IMR-90 (cell line): ENCODE data around the gene ZNF512B. TPM values are rescaled to one million over a fixed set of nuclear protein-coding genes. Genes with fewer than 3 reads are reported as not detected.
A peak's percentile ranks its signal among the peaks of the same experiment; 100 is the strongest.

ENCODE experiments used
- ATAC-seq: fragments of 200-7000 bp; cut with Tn5 transposase; 2 replicates; pipeline ENCODE4 v1.9.1; 2020; ENCODE audit warnings: low read depth, mild to moderate bottlenecking, moderate library complexity
- BruUV-seq: library from RNA; stranded (reverse); fragments of 400-500 nt; replicated peaks from 2 replicates; lab custom pipeline; 2021; lab: Mats Ljungman, UMichigan
- CTCF ChIA-PET: fragments of 300-600 bp; formaldehyde crosslinking; extraction: SDS; loops from one replicate; lab custom pipeline; 2021; ENCODE audit warnings: antibody characterized with exemption; lab: Yijun Ruan, JAX
- POLR2A ChIA-PET: fragments of 300-600 bp; sonication (Branson Sonifier 250); formaldehyde crosslinking; loops from one replicate; lab custom pipeline; 2022; ENCODE audit warnings: antibody characterized with exemption; ENCODE audit not compliant: unreplicated experiment; lab: Charles Lee
- DNase-seq: peaks from one replicate; pipeline ENCODE4 v3.0.0; 2013
- H2AFZ ChIP-seq: replicated peaks from 2 replicates; pipeline ENCODE3; 2013; ENCODE audit warnings: low read length, mild to moderate bottlenecking; ENCODE audit not compliant: poor library complexity
- H2AK5ac ChIP-seq: 2 replicates; pipeline ENCODE4 v1.6.1; 2013; ENCODE audit warnings: low read depth, low read length, inconsistent platforms
- H2AK9ac ChIP-seq: replicated peaks from 2 replicates; pipeline ENCODE3; 2013; ENCODE audit warnings: mild to moderate bottlenecking, low read depth, low read length, moderate library complexity; ENCODE audit not compliant: poor library complexity
- H2BK120ac ChIP-seq: 2 replicates; pipeline ENCODE4 v1.6.1; 2013; ENCODE audit warnings: low read depth, low read length, inconsistent platforms
- H2BK15ac ChIP-seq: 3 replicates; pipeline ENCODE4 v1.6.1; 2013; ENCODE audit warnings: low read depth, low read length, inconsistent platforms
- H2BK20ac ChIP-seq: 2 replicates; pipeline ENCODE4 v1.6.1; 2013; ENCODE audit warnings: low read depth, mild to moderate bottlenecking, inconsistent platforms, low read length, moderate library complexity
- H2BK5ac ChIP-seq: 2 replicates; pipeline ENCODE4 v1.6.1; 2013; ENCODE audit warnings: mild to moderate bottlenecking, low read depth, low read length, inconsistent platforms; ENCODE audit not compliant: poor library complexity, severe bottlenecking
- H3K14ac ChIP-seq: replicated peaks from 2 replicates; pipeline ENCODE4 v1.6.1; 2013; ENCODE audit warnings: low read depth, low read length, inconsistent platforms
- H3K18ac ChIP-seq: 2 replicates; pipeline ENCODE4 v1.6.1; 2013; ENCODE audit warnings: low read depth, low read length, control low read depth
- H3K23ac ChIP-seq: 2 replicates; pipeline ENCODE4 v1.6.1; 2013; ENCODE audit warnings: low read depth, low read length, inconsistent platforms
- H3K27ac ChIP-seq: 2 replicates; pipeline ENCODE4 v1.5.1; 2013; ENCODE audit warnings: mild to moderate bottlenecking, control low read depth, low read length; ENCODE audit not compliant: insufficient read depth
- H3K27me3 ChIP-seq: 2 replicates; pipeline ENCODE4 v1.6.1; 2013; ENCODE audit warnings: low read length; ENCODE audit not compliant: control insufficient read depth, insufficient read depth
- H3K36me3 ChIP-seq: 2 replicates; pipeline ENCODE4 v1.6.1; 2013; ENCODE audit warnings: low read length, mixed read lengths; ENCODE audit not compliant: control insufficient read depth, insufficient read depth
- H3K4ac ChIP-seq: 2 replicates; pipeline ENCODE4 v1.6.1; 2013; ENCODE audit warnings: low read depth, low read length, inconsistent platforms
- H3K4me1 ChIP-seq: 2 replicates; pipeline ENCODE4 v1.6.1; 2013; ENCODE audit warnings: low read length, mixed read lengths; ENCODE audit not compliant: control insufficient read depth, insufficient read depth
- H3K4me2 ChIP-seq: 2 replicates; pipeline ENCODE4 v1.6.1; 2013; ENCODE audit warnings: low read depth, mild to moderate bottlenecking, control low read depth, low read length, moderate library complexity
- H3K4me3 ChIP-seq: 2 replicates; pipeline ENCODE4 v1.5.1; 2013; ENCODE audit warnings: low read depth, mild to moderate bottlenecking, control low read depth, low read length, moderate library complexity; ENCODE audit not compliant: insufficient read depth
- H3K56ac ChIP-seq: 2 replicates; pipeline ENCODE4 v1.6.1; 2013; ENCODE audit warnings: low read length, inconsistent platforms; ENCODE audit not compliant: insufficient read depth; ENCODE audit errors: extremely low read depth
- H3K79me1 ChIP-seq, 2 experiments: 2 replicates each; pipeline ENCODE4 v1.6.1; 2013; ENCODE audit warnings: low read length in 2 of 2, inconsistent platforms in 1 of 2, low read depth in 1 of 2
- H3K9ac ChIP-seq: 2 replicates; pipeline ENCODE4 v1.6.1; 2013; ENCODE audit warnings: low read depth, low read length, control low read depth
- H3K9me1 ChIP-seq: 2 replicates; pipeline ENCODE4 v1.6.1; 2013; ENCODE audit warnings: low read length, inconsistent platforms; ENCODE audit not compliant: insufficient read depth
- H3K9me3 ChIP-seq: 2 replicates; pipeline ENCODE4 v1.6.1; 2013; ENCODE audit warnings: low read length; ENCODE audit not compliant: control insufficient read depth, insufficient read depth
- H4K20me1 ChIP-seq: 2 replicates; pipeline ENCODE4 v1.6.1; 2013; ENCODE audit warnings: low read length, inconsistent platforms; ENCODE audit not compliant: insufficient read depth
- H4K5ac ChIP-seq: 2 replicates; pipeline ENCODE4 v1.6.1; 2013; ENCODE audit warnings: mild to moderate bottlenecking, low read depth, low read length, control low read depth
- H4K8ac ChIP-seq, 2 experiments: 2 replicates each; pipeline ENCODE4 v1.6.1; 2013; ENCODE audit warnings: low read depth in 2 of 2, low read length in 2 of 2, control low read depth in 1 of 2, inconsistent platforms in 1 of 2
- H4K91ac ChIP-seq: 2 replicates; pipeline ENCODE4 v1.6.1; 2013; ENCODE audit warnings: low read depth, low read length, inconsistent platforms; ENCODE audit not compliant: insufficient read depth
- CEBPB ChIP-seq: IDR thresholded peaks from 2 replicates; pipeline ENCODE4 v1.6.1; 2012; ENCODE audit warnings: low read depth, low read length, improper control_type of control experiment
- ELK1 ChIP-seq: fragments of 150-350 bp; IDR thresholded peaks from 2 replicates; pipeline ENCODE4 v1.6.1; 2016; ENCODE audit warnings: low read depth, mild to moderate bottlenecking, low read length, moderate library complexity, borderline replicate concordance
- FOS ChIP-seq: fragments of 150-350 bp; IDR thresholded peaks from 2 replicates; pipeline ENCODE4 v1.6.1; 2016; ENCODE audit warnings: low read depth, low read length
- MXI1 ChIP-seq: IDR thresholded peaks from 2 replicates; pipeline ENCODE4 v1.6.1; 2012; ENCODE audit warnings: low read depth, mild to moderate bottlenecking, low read length, moderate library complexity, borderline replicate concordance
- WGBS, 2 experiments: methylation state at CpG; one replicate each; pipeline versions ENCODE4 v1.1.5 to v1.1.7; 2013; ENCODE audit warnings: missing lambda C conversion rate in 2 of 2; ENCODE audit not compliant: insufficient read length in 1 of 2; ENCODE audit errors: extremely low coverage in 2 of 2; 5-methylcytosine and 5-hydroxymethylcytosine counted together
- dilution Hi-C: fragments of 300-500 bp; cut with HindIII; formaldehyde crosslinking; loops from one replicate; pipeline ENCODE4 v1.14.3; 2018; ENCODE audit warnings: low sequenced_read_pairs; ENCODE audit not compliant: unreplicated experiment
- in situ Hi-C: fragments of 300-500 bp; cut with MboI; formaldehyde crosslinking; loops from 3 replicates; pipeline ENCODE4 v1.14.3; 2019; ENCODE audit warnings: low sequenced_read_pairs, inconsistent platforms, mixed read lengths
- intact Hi-C: fragments of 100-400 bp; cut with micrococcal nuclease; formaldehyde crosslinking; loops from 2 replicates; pipeline ENCODE4 v1.10.0; 2022
- polyA plus RNA-seq, 3 experiments: library from polyadenylated mRNA; depleted of rRNA; stranded (reverse); fragments of >200 nt; gene quantifications; 2 replicates each; pipeline ENCODE4 v1.2.3, GENCODE V29; 2012; ENCODE audit warnings: low replicate concordance in 1 of 3
- total RNA-seq: library from RNA; depleted of rRNA; stranded (reverse); fragments of >200 nt; gene quantifications from 2 replicates; pipeline ENCODE4 v1.2.3, GENCODE V29; 2012

The ZNF512B gene
- total and polyA plus RNA-seq, 2 of the 4 experiments (the other 2 are of a cell fraction), result 6.5 to 15.6 TPM

GRCh38 chr20:63942250-63942951 lies 27.3 kb downstream of the ZNF512B start:
- Histone ChIP-seq H3K23ac (no peak overlapping the region), H3K4me3 (no peak overlapping the region), H3K36me3 (peaks cover 56% of the 10 kb centered on the region), H4K5ac (no peak overlapping the region), H2BK15ac (no peak overlapping the region), H4K91ac (no peak overlapping the region), H3K4me1 (no peaks in the 10 kb centered on the region), H4K20me1 (peaks cover 81% of the 10 kb centered on the region), H3K27ac (no peak overlapping the region), H3K18ac (no peak overlapping the region), H3K9me3 (no peaks in the 10 kb centered on the region), H4K8ac (no peak overlapping the region), H2AK5ac (no peak overlapping the region), H2AFZ (peak overlapping the region; percentile 51), H2BK5ac (no peak overlapping the region), H2BK120ac (no peak overlapping the region), H3K9ac (no peak overlapping the region), H3K79me1 (peaks cover 18 to 67% of the 10 kb centered on the region in 2 experiments), H3K4ac (no peak overlapping the region), H3K27me3 (no peaks in the 10 kb centered on the region), H3K14ac (no peak overlapping the region), H3K4me2 (no peak overlapping the region), H2BK20ac (no peak overlapping the region), H3K9me1 (peaks cover 4% of the 10 kb centered on the region; the same call in 1 of the 2 replicates), H2AK9ac (peak overlapping the region; percentile 50), H3K56ac (no peak overlapping the region)
- no peak for ATAC-seq
- in situ Hi-C loops (no loop called here), intact Hi-C loops (no loop called here), dilution Hi-C loops (no loop called here)
- WGBS, 2 experiments, result 66% methylated on average over 4 of the region's 30 CpGs; no CpG with 5 or more reads in 1 of the 2 experiments
- DNase-seq, result peak; percentile 4
- ChIA-PET CTCF (no interaction called here), POLR2A (no interaction called here)
- TF ChIP-seq MXI1 (no peak), CEBPB (no peak), FOS (no peak), ELK1 (no peak)
- no TSS peak for BruUV-seq
